SH-SY5Y (cell line): ENCODE measurements around the gene SCN4B.

ENCODE experiments used
- GATA2 ChIP-seq: IDR thresholded peaks from 2 replicates; pipeline ENCODE4 v1.6.1; 2011; ENCODE audit warnings: mild to moderate bottlenecking, low read depth, low read length
- GATA3 ChIP-seq: IDR thresholded peaks from 2 replicates; pipeline ENCODE4 v1.6.1; 2011; ENCODE audit warnings: low read depth, mild to moderate bottlenecking, low read length, moderate library complexity

DNA sequence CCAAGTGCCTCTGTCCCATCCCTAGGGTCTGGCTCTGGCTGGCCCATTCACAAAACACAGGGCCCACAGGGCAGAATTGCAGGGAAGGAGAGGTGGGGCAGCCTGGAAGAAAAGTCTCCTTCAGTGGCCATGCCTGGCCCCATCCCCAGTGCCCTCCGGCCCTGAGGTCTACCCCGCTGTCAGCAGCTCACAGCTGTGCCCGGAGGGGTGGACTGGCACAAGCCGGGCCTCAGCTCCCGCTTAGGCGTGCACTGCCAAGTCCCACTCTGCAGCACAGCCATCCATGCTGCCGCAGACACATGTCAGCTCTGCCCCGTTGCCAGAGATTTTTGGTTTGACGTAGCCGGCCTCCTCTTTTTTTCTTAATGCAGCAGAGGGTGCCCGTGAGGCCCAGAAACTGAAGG is 27.7 kb upstream of the SCN4B start:
- TF ChIP-seq GATA3: no peak
- no peak for TF ChIP-seq GATA2
